ENCODE measurements around the gene FOXL1.

FOXL1 gene

DNA sequence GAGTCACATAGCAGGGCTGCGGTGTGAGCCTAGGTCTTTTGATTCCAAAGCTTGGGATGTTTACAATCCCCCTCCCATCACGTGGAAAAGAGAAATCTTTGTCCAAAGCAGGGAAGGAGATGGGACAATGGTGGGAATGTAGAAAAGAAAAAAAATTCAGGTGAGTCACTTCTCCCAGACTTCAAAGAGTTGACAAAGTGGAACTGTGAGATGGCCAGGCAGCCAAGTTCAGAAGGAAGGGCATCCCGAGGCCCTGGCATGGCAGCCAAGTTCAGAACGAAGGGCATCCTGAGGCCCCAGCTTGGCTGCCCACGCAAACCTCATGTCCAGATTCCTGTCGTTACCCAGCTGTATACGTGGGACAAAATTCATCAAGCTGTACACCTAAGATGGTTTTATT, 47.5 kb downstream of the FOXL1 start:
- DNase-seq (ENCODE audit: low read depth) = no peak
- H3K4me3 ChIP-seq (ENCODE audit: low read length) = no peak overlapping the region
- TF ChIP-seq, protein P1, sequence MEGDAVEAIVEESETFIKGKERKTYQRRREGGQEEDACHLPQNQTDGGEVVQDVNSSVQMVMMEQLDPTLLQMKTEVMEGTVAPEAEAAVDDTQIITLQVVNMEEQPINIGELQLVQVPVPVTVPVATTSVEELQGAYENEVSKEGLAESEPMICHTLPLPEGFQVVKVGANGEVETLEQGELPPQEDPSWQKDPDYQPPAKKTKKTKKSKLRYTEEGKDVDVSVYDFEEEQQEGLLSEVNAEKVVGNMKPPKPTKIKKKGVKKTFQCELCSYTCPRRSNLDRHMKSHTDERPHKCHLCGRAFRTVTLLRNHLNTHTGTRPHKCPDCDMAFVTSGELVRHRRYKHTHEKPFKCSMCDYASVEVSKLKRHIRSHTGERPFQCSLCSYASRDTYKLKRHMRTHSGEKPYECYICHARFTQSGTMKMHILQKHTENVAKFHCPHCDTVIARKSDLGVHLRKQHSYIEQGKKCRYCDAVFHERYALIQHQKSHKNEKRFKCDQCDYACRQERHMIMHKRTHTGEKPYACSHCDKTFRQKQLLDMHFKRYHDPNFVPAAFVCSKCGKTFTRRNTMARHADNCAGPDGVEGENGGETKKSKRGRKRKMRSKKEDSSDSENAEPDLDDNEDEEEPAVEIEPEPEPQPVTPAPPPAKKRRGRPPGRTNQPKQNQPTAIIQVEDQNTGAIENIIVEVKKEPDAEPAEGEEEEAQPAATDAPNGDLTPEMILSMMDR (conservative IDR thresholded peaks at IDR 0.05; ENCODE audit: low read depth, low read length) = no peak

GRCh38 chr16:86626284-86626683, 47.9 kb downstream of the FOXL1 start:
- no peak for DNase-seq (ENCODE audit: low read depth)
- no peak overlapping the region for H3K4me3 ChIP-seq (ENCODE audit: low read length)
- TF ChIP-seq, protein P1 (conservative IDR thresholded peaks at IDR 0.05; ENCODE audit: low read depth, low read length) = no peak

GRCh38 chr16:86626966-86627365, 48.6 kb downstream of the FOXL1 start:
- no peak for DNase-seq (ENCODE audit: low read depth)
- H3K4me3 ChIP-seq (ENCODE audit: low read length) = no peak overlapping the region
- TF ChIP-seq, protein P1 (conservative IDR thresholded peaks at IDR 0.05; ENCODE audit: low read depth, low read length) = no peak

GRCh38 chr16:86628614-86629013, 50.3 kb downstream of the FOXL1 start:
- no peak overlapping the region for H3K4me3 ChIP-seq (ENCODE audit: low read length)
- DNase-seq (ENCODE audit: low read depth) = no peak
- TF ChIP-seq, protein P1 (conservative IDR thresholded peaks at IDR 0.05; ENCODE audit: low read depth, low read length) = no peak

DNA sequence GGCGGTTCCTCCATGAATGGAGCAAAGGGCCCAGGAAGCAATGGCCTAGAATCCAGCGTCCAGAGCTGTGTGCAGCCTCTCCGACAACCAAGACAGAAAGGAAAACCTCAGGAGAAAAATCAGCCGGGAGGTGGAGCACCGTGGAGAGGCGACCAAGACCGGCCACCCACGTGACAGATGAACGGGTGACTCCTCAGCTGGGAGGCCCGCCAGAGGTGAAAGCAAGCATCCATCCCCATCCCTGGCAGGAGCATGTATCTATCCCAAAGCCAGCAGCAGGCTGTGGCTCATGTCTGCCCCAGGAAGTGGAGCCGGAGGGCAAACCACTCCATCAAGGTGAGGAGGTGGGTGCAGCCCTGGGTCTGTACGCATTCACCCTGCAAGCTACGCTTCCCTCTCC, 52.1 kb downstream of the FOXL1 start:
- TF ChIP-seq, protein P1 (conservative IDR thresholded peaks at IDR 0.05; ENCODE audit: low read depth, low read length) = no peak
- H3K4me3 ChIP-seq (ENCODE audit: low read length) = no peak overlapping the region
- no peak for DNase-seq (ENCODE audit: low read depth)

DNA sequence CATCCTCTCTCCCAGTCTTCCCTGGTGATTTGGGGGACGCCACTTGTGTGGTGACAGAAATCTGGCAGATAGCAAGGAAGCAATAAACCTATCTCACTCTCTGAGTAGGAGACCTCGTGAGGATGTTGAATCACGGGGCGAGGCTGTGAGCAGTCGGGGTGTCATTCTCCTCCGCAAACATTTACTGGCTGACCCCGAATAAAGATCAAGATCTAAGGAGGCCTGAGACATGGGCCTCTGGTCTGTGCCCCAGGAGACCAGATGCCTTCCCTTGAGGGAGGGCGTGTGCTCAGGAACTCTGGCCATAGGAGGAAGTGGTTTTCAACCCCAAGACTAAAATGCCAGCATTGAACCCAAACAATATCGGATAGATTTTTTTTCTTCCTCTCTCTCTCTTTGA, 53.1 kb downstream of the FOXL1 start:
- no peak for DNase-seq (ENCODE audit: low read depth)
- TF ChIP-seq, protein P1 (conservative IDR thresholded peaks at IDR 0.05; ENCODE audit: low read depth, low read length) = no peak
- no peak overlapping the region for H3K4me3 ChIP-seq (ENCODE audit: low read length)
